WERI-Rb-1 (cell line): ENCODE data around the gene TRIM77.
"Not testable (repeated sequence)": the region's sequence is repeated elsewhere in the genome, so short reads cannot be mapped to it uniquely, and the experiment has no call there.

Experiments used
- DNase-seq: peaks from one replicate; pipeline ENCODE4 v3.0.0-alpha.2; 2020
- H3K27ac ChIP-seq: fragments of 250-450 bp; sonication (Bioruptor Pico); 2 replicates; pipeline ENCODE4 v1.5.1; 2020; ENCODE audit warnings: mild to moderate bottlenecking, moderate library complexity
- H3K27me3 ChIP-seq: fragments of 250-450 bp; sonication (Bioruptor Pico); 2 replicates; pipeline ENCODE4 v1.5.1; 2021; ENCODE audit warnings: mild to moderate bottlenecking, low read depth, moderate library complexity; ENCODE audit not compliant: insufficient read depth, severe bottlenecking
- H3K36me3 ChIP-seq: fragments of 250-450 bp; sonication (Bioruptor Pico); 2 replicates; pipeline ENCODE4 v1.5.1; 2020; ENCODE audit warnings: mild to moderate bottlenecking, moderate library complexity
- H3K4me3 ChIP-seq: 2 replicates; pipeline ENCODE4 v1.5.1; 2011; ENCODE audit warnings: low read depth, mild to moderate bottlenecking, control low read depth, low read length
- H3K9me3 ChIP-seq: fragments of 250-450 bp; sonication (Bioruptor Pico); 2 replicates; pipeline ENCODE4 v1.5.1; 2021; ENCODE audit warnings: mild to moderate bottlenecking, moderate library complexity; ENCODE audit not compliant: severe bottlenecking
- CTCF ChIP-seq: IDR thresholded peaks from 2 replicates; pipeline ENCODE4 v1.5.1; 2011; ENCODE audit warnings: low read depth, mild to moderate bottlenecking, control low read depth, inconsistent platforms, low read length

Gene TRIM77

GRCh38 chr11:89736566-89736965, 26.5 kb downstream of the TRIM77 start:
- no peak for TF ChIP-seq CTCF
- no peaks in the 10 kb centered on the region for H3K9me3 ChIP-seq
- no peak overlapping the region for H3K4me3 ChIP-seq
- H3K27me3 ChIP-seq: no peaks in the 10 kb centered on the region
- no peaks in the 10 kb centered on the region for H3K36me3 ChIP-seq
- no peak for DNase-seq
- no peak overlapping the region for H3K27ac ChIP-seq

- Histone ChIP-seq H3K4me3 (no peak overlapping the region), H3K27me3 (no peaks in the 10 kb centered on the region), H3K36me3 (no peaks in the 10 kb centered on the region), H3K9me3 (no peaks in the 10 kb centered on the region), H3K27ac (no peak overlapping the region)
- DNase-seq: no peak
- no peak for TF ChIP-seq CTCF
Observed at GRCh38 chr11:89737116-89737515, 27.0 kb downstream of the TRIM77 start.

- H3K36me3 ChIP-seq, H3K27ac ChIP-seq, H3K4me3 ChIP-seq, DNase-seq, H3K27me3 ChIP-seq, H3K9me3 ChIP-seq: not testable (repeated sequence)
Observed at GRCh38 chr11:89741406-89741805, 31.3 kb downstream of the TRIM77 start.

- not testable (repeated sequence) for H3K4me3 ChIP-seq, DNase-seq, H3K27ac ChIP-seq, H3K36me3 ChIP-seq, H3K27me3 ChIP-seq, H3K9me3 ChIP-seq
Observed at GRCh38 chr11:89744158-89744557, 34.1 kb downstream of the TRIM77 start.

- not testable (repeated sequence) for H3K4me3 ChIP-seq, H3K27me3 ChIP-seq, H3K27ac ChIP-seq, H3K36me3 ChIP-seq, H3K9me3 ChIP-seq, DNase-seq
Observed at GRCh38 chr11:89750822-89751221, 40.7 kb downstream of the TRIM77 start.
